Measurements from ENCODE around the gene MTFMT.
"Not testable (repeated sequence)": the region's sequence is repeated elsewhere in the genome, so short reads cannot be mapped to it uniquely, and the experiment has no call there.

MTFMT gene

GRCh38 chr15:65034719-65035118, 5.3 kb upstream of the MTFMT start:
- DNase-seq = no peak

- DNase-seq = peak; percentile 78
These were observed 4.3 kb upstream of the MTFMT start for GRCh38 chr15:65033659-65034269.

DNA sequence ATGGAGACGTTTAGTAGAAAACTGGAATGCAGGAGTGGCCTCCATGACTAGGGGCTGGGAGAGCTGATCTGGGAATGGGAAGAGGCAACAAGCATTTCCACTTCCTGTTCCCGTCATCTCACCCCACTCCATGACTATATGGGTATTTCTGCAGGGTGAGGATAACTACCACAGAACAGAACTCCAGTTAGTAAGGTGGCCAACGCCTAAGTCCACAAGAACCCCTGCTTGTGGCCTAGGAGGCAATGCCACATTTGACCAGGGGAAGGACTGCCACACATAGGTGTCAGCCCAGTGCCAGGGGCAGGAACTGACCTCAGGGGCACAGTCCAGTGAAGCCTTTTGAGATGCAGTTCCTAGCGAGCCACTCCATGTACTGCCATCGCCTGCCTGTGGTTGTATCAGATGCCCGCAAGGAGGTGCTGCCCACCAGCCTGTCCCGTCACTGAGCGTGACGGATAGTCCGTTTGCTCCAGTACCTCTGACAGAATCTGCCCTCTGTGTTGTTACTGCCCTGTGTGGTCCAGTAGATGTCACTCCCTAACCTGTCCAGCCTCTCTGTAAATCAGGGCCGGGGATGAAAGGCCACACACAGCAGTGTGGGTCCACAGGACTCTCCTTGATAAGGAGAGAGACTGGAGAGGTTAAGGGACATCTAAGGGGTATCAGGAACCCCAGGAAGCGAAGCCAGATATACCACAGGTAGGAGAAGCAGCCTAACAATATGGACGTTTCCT, 3.5 kb upstream of the MTFMT start:
- peak; percentile 82 for DNase-seq

GRCh38 chr15:65029736-65030208, 333 bp upstream of the MTFMT start:
- no peak for DNase-seq

- no peak for DNase-seq
These were observed 1.1 kb downstream of the MTFMT start for GRCh38 chr15:65028338-65028737.

- DNase-seq = no peak
These were observed 1.8 kb downstream of the MTFMT start for GRCh38 chr15:65027593-65027992.

- DNase-seq = no peak
These were observed 2.7 kb downstream of the MTFMT start for GRCh38 chr15:65026756-65027155.

DNA sequence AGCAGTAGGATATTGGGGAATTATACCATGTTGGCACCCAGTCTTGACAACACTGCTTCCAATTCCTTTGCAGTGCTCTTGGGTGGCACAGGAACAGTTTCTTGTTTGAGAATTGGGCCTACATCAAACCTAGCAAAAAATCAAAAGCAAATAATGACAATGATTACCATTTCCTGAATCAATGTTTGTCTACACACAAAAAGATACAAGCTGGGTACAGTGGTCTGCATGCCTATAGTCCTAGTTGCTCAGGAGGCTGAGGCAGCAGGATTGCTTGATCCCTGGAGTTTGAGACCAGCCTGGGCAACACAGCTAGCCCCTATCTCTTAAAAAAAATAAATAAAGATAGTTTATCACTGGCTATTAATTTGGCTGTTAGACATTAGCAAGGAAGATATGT, 8.0 kb downstream of the MTFMT start:
- no peak for DNase-seq

- no peak for DNase-seq
These were observed 9.0 kb downstream of the MTFMT start for GRCh38 chr15:65020419-65020818.

- not testable (repeated sequence) for DNase-seq
These were observed 18.2 kb downstream of the MTFMT start for GRCh38 chr15:65011198-65011597.

DNA sequence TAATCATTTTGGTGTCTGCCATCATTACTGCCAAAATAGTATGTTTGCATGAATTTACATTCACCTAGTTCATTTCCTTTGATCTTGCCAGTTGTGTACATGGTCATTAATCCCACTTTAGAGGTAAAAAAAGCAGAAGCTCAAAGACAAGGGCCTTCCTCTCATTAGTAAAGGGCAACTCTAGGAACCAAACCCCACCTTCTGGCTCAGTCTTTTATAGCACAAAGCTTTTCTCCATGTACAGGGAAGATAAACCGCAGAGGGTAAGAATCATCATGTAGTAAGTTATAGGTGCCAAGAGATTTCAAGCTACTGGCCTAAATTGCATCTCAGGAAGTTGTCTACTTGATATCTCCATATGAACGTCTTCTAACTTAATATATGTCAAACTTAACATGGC, 20.5 kb downstream of the MTFMT start:
- DNase-seq = peak; percentile 47

DNA sequence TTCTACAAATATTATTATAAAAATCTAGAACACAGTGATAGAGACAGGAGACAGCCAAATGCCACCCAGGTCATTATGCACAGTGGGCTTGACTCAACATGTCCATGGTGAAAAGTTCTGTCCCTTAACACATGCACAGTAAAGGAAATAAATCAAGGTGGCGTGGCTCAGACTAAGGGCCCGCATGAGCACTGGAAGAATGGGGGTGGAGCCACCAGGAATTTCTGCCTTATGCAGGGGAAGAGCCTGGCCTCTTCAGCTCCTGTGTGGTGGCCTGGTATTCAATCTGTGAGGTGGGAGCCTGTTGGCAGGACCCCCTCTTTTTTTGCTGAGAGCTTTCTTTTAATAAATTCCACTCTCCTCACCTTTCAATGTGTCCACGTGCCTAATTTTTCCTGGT, 22.6 kb downstream of the MTFMT start:
- no peak for DNase-seq

- DNase-seq = no peak
These were observed 24.4 kb downstream of the MTFMT start for GRCh38 chr15:65004993-65005392.

- no peak for DNase-seq
These were observed 31.6 kb downstream of the MTFMT start for GRCh38 chr15:64997745-64998375.

DNA sequence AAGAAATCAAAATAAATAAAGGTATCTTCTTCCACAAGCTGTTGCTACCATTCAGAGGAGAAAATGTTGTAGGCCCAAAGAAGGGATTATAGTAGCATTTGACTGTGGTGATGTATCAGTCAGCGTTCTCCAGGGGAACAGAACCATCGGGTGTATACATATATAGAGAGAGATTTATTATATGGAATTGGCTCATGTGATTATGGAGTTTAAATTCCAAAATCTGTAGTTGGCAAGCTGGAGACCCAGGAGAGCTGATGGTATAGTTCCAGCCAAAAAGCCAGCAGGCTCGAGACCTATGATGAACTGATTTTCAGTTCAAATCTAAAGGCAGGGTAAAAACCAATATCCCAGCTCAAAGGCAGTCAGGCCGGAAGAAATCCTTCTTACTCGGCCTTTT, 32.4 kb downstream of the MTFMT start:
- DNase-seq = no peak

- no peak for DNase-seq
These were observed 36.1 kb downstream of the MTFMT start for GRCh38 chr15:64993290-64993689.

- no peak for DNase-seq
These were observed 37.8 kb downstream of the MTFMT start for GRCh38 chr15:64991536-64992135.

- no peak for DNase-seq
These were observed 39.3 kb downstream of the MTFMT start for GRCh38 chr15:64990168-64990470.

- DNase-seq = peak; percentile 97
These were observed 39.8 kb downstream of the MTFMT start, which contains the start of gene SPG21 for GRCh38 chr15:64989416-64990167. TSS of gene SPG21 (minus strand) at chr15:64989914. CDS start at chr15:64983569, 6,345 bp downstream.

DNA sequence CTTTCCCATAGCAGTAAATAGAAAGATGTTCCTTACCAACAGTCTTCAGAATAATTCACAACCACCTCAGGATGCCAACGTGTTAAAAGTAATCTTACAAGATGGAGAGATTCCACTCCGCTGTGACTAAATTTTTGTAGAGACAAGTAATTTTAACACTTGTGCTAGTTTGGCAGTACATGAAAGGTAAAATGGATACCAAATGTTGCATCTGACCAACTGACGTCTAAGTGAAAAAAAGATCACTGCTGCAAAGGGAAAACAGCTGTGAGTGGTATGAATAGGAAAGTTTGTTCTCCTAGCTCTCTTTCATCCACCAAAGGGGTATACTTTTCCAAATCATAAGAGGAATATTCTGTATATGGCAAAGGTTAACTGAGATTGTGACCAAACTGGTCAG, 42.3 kb downstream of the MTFMT start:
- DNase-seq = no peak

GRCh38 chr15:64985366-64986033, 43.9 kb downstream of the MTFMT start:
- DNase-seq = no peak

GRCh38 chr15:64982472-64982871, 47.0 kb downstream of the MTFMT start:
- no peak for DNase-seq
